ENCODE data around the gene SDHB. TPM values are rescaled to one million over a fixed set of nuclear protein-coding genes. Genes with fewer than 3 reads are reported as not detected.

Gene SDHB
- total and polyA plus RNA-seq, 2 donors (not counting 1 experiment from before 2014, with no cell fraction given) = 58.0 to 61.0 TPM

- Mint-ChIP-seq H3K27ac (no peak overlapping the region), H3K9me3 (ENCODE audit: insufficient read depth) (no peaks in the 10 kb centered on the region), H3K4me3 (no peak overlapping the region), H3K27me3 (no peaks in the 10 kb centered on the region), H3K4me1 (no peaks in the 10 kb centered on the region)
- Histone ChIP-seq H3K4me3 (ENCODE audit: control extremely low read depth in 1 of 5, extremely low read depth in 1 of 5, insufficient read depth in 1 of 5, low read depth in 2 of 5, low read length in 4 of 5) (no peak overlapping the region), H3K27ac (ENCODE audit: low read length in 2 of 2) (no peak overlapping the region), H3K4me1 (ENCODE audit: control insufficient read depth in 2 of 2, insufficient read depth in 2 of 2, low read length in 2 of 2) (peaks cover 0 to 5% of the 10 kb centered on the region in 2 donors), H3K79me2 (ENCODE audit: control insufficient read depth, insufficient read depth, low read length) (peaks cover 4% of the 10 kb centered on the region), H3K36me3 (replicated peaks in 1 of 2; ENCODE audit: control extremely low read depth in 1 of 2, control insufficient read depth in 1 of 2, extremely low read depth in 1 of 2, insufficient read depth in 2 of 2, low read length in 1 of 2) (peaks cover 8 to 77% of the 10 kb centered on the region in 2 experiments), H3K27me3 (replicated peaks in 1 of 4; ENCODE audit: control extremely low read depth in 1 of 4, control insufficient read depth in 3 of 4, insufficient read depth in 4 of 4, low read length in 3 of 4) (no peaks in the 10 kb centered on the region), H3K9ac (ENCODE audit: low read length) (no peak overlapping the region), H2AFZ (ENCODE audit: insufficient read depth, low read depth, low read length, poor library complexity, severe bottlenecking) (no peak overlapping the region), H3K9me3 (ENCODE audit: control extremely low read depth in 1 of 3, control insufficient read depth in 2 of 3, insufficient read depth in 1 of 3, low read length in 2 of 3) (no peaks in the 10 kb centered on the region), H3K4me2 (replicated peaks; ENCODE audit: low read depth, low read length, poor library complexity, severe bottlenecking) (no peak overlapping the region), H4K20me1 (ENCODE audit: control insufficient read depth, insufficient read depth, low read length, poor library complexity, severe bottlenecking) (peaks cover under 1% of the 10 kb centered on the region)
- ChIA-PET CTCF (no interaction called here), POLR2A (no interaction called here)
- ATAC-seq (ENCODE audit: low read depth) (no peak), DNase-seq (no peak)
- intact Hi-C loops (cut with micrococcal nuclease) = no loop called here
- TF ChIP-seq CTCF (IDR thresholded peaks at IDR 0.05) (no peak), EZH2 (IDR thresholded peaks at IDR 0.05; ENCODE audit: borderline replicate concordance, insufficient read depth, low read depth, low read length, poor library complexity, severe bottlenecking) (no peak)
- WGBS (ENCODE audit: insufficient coverage) = 97% methylated on average over 4 of the region's 5 CpGs
Measured at GRCh38 chr1:17027403-17027802, 26.4 kb downstream of the SDHB start.

- no peaks in the 10 kb centered on the region for H3K9me3 Mint-ChIP-seq (ENCODE audit: insufficient read depth)
- Histone ChIP-seq H3K4me1 (ENCODE audit: control insufficient read depth in 2 of 2, insufficient read depth in 2 of 2, low read length in 2 of 2) (peaks cover 0 to 5% of the 10 kb centered on the region in 2 donors), H3K4me3 (ENCODE audit: control extremely low read depth in 1 of 5, extremely low read depth in 1 of 5, insufficient read depth in 1 of 5, low read depth in 2 of 5, low read length in 4 of 5) (no peak overlapping the region), H3K4me2 (replicated peaks; ENCODE audit: low read depth, low read length, poor library complexity, severe bottlenecking) (no peak overlapping the region), H3K27ac (ENCODE audit: low read length in 2 of 2) (no peak overlapping the region), H3K27me3 (replicated peaks in 1 of 4; ENCODE audit: control extremely low read depth in 1 of 4, control insufficient read depth in 3 of 4, insufficient read depth in 4 of 4, low read length in 3 of 4) (no peaks in the 10 kb centered on the region), H3K9me3 (ENCODE audit: control extremely low read depth in 1 of 3, control insufficient read depth in 2 of 3, insufficient read depth in 1 of 3, low read length in 2 of 3) (no peaks in the 10 kb centered on the region), H4K20me1 (ENCODE audit: control insufficient read depth, insufficient read depth, low read length, poor library complexity, severe bottlenecking) (no peaks in the 10 kb centered on the region), H3K9ac (ENCODE audit: low read length) (no peak overlapping the region), H3K79me2 (ENCODE audit: control insufficient read depth, insufficient read depth, low read length) (no peaks in the 10 kb centered on the region), H3K36me3 (replicated peaks in 1 of 2; ENCODE audit: control extremely low read depth in 1 of 2, control insufficient read depth in 1 of 2, extremely low read depth in 1 of 2, insufficient read depth in 2 of 2, low read length in 1 of 2) (peaks cover 6 to 84% of the 10 kb centered on the region in 2 experiments), H2AFZ (ENCODE audit: insufficient read depth, low read depth, low read length, poor library complexity, severe bottlenecking) (no peak overlapping the region)
- ATAC-seq (ENCODE audit: low read depth) = no peak
- H3K4me1 Mint-ChIP-seq = peaks cover 2% of the 10 kb centered on the region
- WGBS (ENCODE audit: insufficient coverage) = 100% methylated on average over 1 of the region's 1 CpG
- ChIA-PET POLR2A (interaction anchor here (0.7 kb wide), 1 partner anchor 64 kb away, joined by 5 read pairs; no protein-coding TSS in a partner anchor), CTCF (no interaction called here)
- TF ChIP-seq EZH2 (IDR thresholded peaks at IDR 0.05; ENCODE audit: borderline replicate concordance, insufficient read depth, low read depth, low read length, poor library complexity, severe bottlenecking) (no peak), CTCF (IDR thresholded peaks at IDR 0.05) (no peak)
- no peak overlapping the region for H3K4me3 Mint-ChIP-seq
- H3K27me3 Mint-ChIP-seq = no peaks in the 10 kb centered on the region
- DNase-seq = no peak
- H3K27ac Mint-ChIP-seq = peak overlapping the region; percentile 20
- intact Hi-C loops (cut with micrococcal nuclease) = no loop called here
Measured at GRCh38 chr1:17024721-17025120, 29.1 kb downstream of the SDHB start.

All from B cell (primary cell).